ENCODE results near the gene BCL2L2.

BCL2L2 gene

DNA sequence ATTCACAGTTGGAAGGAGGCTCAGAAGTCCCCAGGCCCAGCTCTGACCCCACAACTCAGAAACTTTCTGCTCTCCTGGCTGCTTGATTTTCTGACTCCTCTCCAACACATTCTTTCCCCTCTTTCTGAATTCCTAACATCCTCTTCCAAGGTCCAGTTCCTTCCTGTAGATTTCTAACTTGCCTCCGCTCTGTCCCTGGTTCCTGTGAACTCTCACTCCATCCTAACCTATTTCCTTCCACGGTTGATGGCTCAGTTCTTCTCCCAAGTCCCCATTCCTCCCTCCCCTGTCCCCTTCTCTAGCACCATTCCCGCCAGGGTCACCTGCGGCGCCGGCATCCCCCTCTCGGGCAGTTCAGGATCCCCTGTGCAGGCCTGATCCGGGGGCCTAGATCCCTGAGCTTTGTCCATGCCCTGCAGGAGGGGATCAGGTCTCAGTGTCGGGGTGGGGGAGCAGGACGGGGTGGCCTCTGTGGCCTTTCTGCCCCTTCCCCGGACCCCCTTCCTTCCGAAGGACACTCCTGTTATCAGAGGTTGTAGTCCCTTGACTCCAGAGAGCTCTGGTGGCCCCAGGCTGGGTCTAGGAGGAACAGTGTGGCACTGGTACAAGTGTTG, 52.0 kb downstream of the BCL2L2 start:
- DNase-seq = no peak

DNA sequence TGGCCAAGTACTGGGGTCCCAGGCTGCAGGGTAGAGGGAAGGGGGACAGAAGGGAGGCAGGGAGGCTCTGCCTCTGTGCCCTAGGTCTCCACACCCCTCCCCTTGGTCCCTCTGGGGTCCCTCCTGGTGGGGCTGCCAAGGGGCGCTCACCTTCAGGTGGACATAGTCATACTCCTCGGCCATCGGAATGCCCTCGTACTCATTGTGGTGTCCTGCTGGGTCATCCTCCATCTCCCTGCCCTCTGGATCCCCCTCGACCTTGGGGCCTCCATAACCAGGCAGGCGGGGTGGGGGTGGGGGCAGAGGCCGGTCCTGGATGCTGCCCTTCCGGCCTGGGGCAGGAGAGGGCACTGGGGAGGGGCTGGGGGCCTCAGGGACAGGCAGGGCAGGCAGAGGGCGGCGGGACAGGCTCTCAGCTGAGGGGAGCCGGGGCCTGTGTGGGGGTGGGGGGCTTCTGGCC, 52.6 kb downstream of the BCL2L2 start:
- no peak for DNase-seq

DNA sequence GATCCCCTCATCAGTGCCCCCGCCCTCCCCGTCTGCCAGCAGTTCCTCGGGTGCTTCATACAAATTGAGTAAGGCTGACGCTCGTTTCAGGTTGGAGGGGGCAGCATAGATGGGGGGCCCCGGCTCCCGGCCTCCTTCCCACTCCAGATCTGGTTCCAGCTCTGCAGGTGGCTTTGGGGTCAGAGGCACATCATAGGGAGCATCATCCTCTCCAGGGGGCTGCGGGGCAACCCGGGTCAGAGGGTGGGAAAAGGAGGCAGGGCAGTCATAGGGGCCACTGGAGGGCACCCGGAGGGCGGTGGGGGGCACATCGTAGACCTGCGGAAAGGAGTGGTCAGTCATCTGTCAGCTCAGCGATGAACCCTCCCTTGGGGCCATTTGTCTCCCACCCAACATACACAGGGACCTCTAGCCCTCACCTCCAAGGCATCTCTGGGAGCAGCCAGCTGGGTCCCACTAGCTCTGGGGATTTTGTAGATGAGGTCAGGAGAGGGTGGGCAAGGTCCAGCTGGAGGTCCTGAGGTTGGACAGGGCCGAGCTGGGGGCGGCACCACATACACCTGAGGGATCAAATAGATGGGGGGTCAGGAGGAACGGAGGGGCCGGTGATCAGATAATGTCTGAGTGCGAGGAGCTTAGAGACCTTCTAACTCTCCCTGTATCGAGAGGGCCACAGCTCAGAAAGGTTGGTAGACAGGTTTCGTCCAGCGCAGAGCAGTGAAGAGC, 53.3 kb downstream of the BCL2L2 start:
- DNase-seq = no peak

DNA sequence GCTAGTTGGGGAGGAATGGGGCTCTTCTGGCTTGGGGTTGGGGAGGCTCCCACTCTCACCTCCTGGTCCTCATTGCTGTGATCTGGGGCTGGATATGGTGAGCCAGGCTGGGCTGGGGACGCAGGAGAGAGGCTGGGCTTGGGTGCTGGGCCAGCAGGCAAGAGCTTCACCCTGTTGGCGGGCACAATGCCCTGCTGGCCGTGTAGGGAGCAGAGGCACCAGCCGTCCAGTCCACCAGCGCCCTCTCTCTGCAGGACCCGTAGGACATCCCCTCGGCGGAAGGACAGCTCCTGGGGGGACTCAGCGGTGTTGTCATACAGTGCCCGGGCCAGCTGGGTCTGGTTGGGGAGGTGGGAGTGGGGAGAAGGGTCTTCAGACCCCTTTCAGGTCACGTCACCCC, 53.9 kb downstream of the BCL2L2 start:
- DNase-seq = no peak

DNA sequence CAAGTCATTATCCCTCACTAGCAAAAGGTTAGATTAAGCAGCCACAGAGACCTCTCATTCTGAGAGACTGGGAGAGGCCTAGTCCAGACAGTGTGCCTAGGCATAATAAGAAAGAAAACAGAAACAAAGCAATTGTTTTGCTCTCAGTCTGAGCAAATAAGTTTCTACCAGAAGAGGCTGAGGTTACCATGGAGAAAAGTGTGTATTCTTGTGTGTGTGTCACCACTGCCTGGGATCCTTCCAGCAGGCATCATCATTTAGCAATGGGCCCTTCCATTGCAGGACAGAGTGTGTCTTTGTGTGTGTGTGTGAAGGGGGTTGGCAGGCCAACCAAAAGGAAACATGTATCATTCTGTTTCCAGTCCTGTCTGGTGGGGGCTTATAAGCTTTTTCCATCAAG, 54.7 kb downstream of the BCL2L2 start:
- no peak for DNase-seq

Data from OCI-M1 (cell line).